Activated CD4-positive, alpha-beta T cell treated with anti-CD3 and anti-CD28 coated beads, Interleukin-2, Interleukin-4, amounts not matched to agents 100 ng/mL and 50 ng/mL, durations not matched to agents 16 hours and 8 hours (primary cell): ENCODE measurements around the gene UNC5CL.

Source experiments
- DNase-seq: peaks from one replicate; pipeline ENCODE4 v3.0.0-alpha.2; 2020; ENCODE audit warnings: low spot score

Gene UNC5CL, protein sequence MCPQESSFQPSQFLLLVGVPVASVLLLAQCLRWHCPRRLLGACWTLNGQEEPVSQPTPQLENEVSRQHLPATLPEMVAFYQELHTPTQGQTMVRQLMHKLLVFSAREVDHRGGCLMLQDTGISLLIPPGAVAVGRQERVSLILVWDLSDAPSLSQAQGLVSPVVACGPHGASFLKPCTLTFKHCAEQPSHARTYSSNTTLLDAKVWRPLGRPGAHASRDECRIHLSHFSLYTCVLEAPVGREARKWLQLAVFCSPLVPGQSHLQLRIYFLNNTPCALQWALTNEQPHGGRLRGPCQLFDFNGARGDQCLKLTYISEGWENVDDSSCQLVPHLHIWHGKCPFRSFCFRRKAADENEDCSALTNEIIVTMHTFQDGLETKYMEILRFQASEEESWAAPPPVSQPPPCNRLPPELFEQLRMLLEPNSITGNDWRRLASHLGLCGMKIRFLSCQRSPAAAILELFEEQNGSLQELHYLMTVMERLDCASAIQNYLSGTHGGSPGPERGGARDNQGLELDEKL

DNA sequence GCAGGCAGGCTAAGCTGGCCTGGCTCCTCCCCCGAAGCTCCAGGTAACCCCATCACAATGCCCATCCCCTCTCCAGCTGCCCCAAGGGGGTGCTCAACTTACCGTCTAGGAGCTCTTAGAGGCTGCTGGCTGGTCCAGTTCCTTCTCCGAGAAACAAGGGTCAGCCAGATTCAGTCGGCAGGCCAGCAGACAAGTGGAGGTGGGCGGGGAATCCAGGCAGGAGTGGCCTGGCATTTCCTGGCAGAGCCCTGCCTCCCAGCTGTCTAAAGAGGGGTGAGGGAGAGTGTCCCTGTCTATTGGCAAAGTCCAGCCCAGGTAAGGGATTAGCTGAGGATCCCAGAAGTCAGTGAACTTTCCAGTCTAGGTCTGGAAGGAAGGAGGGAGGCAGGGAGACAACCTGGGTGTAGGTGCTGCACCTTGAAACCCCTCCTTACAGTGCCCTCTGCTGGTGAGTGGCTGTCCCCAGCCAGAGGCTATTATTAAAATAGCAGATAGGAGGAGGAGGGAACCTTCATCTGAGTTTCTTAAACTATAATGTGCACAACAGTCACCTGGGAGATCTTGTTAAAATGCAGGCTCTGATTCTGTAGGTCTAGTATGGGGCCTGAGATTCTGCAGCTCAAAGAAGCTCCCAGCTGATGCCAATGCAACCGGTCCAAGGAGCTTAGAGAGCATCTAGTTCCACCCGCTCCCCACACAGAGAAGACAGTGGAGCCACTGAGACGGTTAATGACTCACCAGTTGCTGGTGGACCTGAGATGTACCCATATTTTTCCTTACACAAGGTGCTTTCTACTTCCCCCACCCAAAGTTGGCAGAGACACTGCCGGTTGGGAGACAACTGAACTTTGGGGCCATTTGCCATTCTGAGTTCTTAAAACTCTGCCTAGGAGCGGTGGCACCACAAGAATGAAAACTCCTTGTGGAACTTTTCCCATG lies at the start of gene UNC5CL:
Gene UNC5CL (minus strand): TSS at position 162 of the 939 bp plus-strand sequence. CDS start 4,147 bp downstream, outside the sequence.
- DNase-seq = peak; percentile 54

GRCh38 chr6:41088451-41088850 lies 49.4 kb upstream of the UNC5CL start:
- no peak for DNase-seq

- no peak for DNase-seq
Measured at GRCh38 chr6:41085182-41085581, 46.2 kb upstream of the UNC5CL start.

GRCh38 chr6:41083072-41083471 lies 44.1 kb upstream of the UNC5CL start:
- DNase-seq = no peak

- peak; percentile 39 for DNase-seq
Measured at GRCh38 chr6:41080621-41081020, 41.6 kb upstream of the UNC5CL start.

- DNase-seq = no peak
Measured at GRCh38 chr6:41079080-41079479, 40.1 kb upstream of the UNC5CL start.

- no peak for DNase-seq
Measured at GRCh38 chr6:41078101-41078500, 39.1 kb upstream of the UNC5CL start.

DNA sequence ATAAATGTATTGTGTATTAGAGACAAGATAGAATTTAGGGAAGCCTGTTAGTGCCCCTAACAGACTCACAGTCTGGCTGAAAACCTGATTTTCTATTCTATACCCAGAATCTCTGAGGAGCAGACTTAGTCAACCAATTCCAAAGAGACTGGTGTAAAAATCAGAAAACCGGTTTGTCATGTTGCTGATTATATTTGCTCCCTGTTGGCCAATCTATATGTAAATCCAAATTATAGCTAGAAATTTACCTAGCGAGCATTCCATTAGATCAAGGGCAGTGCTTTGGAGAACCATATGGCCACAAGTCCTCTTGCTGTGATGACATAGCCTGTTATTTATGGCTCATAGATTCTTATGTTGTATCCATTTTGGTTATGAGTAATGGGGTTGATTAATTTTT lies 38.5 kb upstream of the UNC5CL start:
- no peak for DNase-seq

GRCh38 chr6:41075651-41076626 lies 36.9 kb upstream of the UNC5CL start:
- no peak for DNase-seq

DNA sequence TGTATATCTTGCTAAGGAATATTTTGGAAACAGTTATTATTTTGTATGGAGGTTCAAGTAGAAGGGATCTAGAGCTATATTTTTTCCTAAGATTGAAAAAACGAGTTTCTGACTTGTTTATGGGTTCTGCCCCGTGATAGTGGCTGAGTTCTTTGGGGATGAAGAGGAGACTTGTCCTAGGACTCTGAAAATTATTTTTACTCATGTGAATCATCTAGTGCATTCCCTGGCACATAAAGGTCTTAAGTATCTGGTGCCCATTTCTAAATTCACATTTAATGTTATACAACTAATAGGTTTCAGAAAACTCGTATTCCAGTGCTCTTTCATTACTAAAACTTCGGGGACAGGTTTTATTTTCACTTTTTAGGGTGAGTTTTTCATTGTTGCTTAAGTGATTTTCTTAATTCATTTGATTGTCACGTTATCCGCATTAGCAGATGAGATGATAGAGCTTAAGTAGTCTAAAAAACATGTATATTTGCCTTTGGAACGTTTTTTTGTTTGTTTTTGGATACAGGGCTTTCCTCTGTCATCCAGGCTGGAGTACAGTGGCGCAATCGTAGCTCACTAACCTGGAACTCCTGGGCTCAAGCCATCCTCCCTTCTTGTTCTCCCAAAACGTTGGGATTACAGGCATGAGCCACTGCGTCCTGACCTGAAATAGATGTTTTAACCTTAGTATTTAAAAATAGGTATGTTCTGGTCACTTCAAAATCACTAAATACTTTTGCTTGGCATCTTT lies 35.8 kb upstream of the UNC5CL start:
- no peak for DNase-seq

DNA sequence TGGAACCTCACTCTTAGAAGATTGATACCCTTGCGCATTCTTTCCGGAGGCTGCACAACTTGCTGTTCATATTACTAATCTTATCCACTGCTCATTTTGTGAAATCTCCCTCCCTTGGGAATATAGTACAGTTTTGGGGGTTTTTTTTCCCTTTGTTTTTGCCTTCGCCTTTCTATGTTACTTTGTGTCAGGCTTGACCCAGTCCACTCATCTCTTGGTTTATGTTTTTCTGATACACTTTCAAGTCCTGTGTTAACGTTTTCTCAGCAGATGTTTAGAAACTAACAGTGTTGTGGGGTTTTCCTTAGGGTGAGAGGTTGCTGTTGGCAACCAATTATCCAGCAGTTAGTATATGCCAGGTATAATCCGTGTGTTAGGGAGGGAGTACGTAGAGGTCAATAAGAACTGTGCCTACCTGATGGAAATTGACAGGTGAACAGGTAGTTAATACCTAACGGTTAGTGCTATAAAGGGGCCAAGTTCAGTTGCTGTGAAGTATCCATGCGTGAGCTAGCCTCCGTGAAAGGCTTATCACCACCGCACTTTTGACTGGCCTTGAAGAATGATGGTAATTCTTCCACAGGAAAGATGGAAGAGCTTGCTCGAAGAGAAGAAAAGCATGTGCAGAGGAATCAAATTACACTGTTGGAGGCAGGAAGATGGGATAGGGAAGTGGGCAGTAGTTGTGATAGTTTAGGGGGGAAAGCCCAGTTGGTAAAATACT lies 35.1 kb upstream of the UNC5CL start:
- DNase-seq = no peak

- DNase-seq = peak; percentile 88
Measured at GRCh38 chr6:41073203-41073967, 34.4 kb upstream of the UNC5CL start.

DNA sequence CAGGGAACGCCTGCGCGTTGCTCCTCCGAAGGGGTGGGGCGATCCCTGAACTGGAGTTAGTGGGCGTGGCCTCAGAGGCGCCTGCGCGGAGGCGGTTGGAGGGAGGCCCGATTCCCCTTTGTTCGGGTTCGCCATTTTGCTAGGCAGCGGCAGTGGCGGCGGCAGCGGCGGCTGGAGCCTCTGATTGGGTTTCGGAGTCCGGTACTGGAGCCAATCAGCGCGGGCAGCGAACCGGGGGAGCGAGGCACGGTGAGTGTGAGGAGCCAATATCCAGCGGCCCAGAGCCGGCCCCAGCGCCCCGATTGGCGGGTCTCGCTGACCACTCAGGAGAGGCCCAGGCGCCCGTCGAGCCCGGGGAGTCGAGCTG lies 33.8 kb upstream of the UNC5CL start, which contains the start of gene NFYA:
Gene NFYA (plus strand): TSS at position 139 of the 367 bp plus-strand sequence. CDS start 6,116 bp downstream, outside the sequence.
- DNase-seq = no peak

GRCh38 chr6:41071923-41072835 lies 33.2 kb upstream of the UNC5CL start, which contains the start of gene OARD1:
Gene OARD1 (minus strand): TSS chr6:41072356. CDS start chr6:41071634, 722 bp downstream.
- peak; percentile 100 for DNase-seq

- DNase-seq = no peak
Measured at GRCh38 chr6:41071501-41071922, 32.5 kb upstream of the UNC5CL start.

GRCh38 chr6:41066867-41067304 lies 27.9 kb upstream of the UNC5CL start:
- peak; percentile 61 for DNase-seq

DNA sequence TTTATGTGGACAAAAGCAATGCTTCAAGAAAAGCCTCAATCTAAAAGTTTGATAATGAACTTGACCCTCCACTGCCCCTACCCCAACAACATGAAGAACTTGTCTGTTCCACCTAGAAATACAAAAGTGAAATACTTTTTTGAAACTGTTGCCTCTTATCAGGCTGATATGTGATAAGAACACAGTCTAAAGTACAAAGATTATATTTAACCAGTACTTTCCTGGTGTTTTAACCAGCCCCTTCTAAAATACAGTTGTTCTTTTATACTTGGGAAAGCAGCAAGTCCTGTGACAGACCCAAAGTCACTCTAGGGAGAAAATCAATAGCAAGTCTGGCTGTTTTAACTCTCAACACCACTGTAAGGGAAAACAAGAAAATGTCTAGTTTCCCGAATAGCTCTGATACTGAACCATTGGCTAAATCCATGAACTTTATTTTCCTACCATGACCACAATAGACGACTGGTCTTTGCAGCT lies 26.6 kb upstream of the UNC5CL start:
- DNase-seq = no peak

DNA sequence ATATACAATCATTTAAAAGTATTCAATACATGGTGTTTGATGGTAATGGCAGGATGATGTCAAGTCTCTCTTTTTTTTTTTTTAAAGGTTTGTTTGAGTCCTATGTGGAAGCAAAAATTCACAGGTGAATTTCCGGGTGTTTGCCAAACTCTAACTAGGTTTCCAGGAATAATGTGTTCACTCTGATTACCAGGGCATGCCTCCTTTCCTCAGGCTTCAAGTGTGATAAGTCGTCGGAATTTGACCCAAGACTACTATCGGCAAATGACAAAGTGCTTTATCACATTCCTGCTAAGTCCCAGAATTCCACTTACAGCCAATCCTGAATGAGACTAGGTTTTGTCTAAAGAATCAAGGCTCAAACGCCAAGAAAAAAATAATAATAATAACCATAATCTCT lies 25.8 kb upstream of the UNC5CL start:
- DNase-seq = no peak
